Glutamatergic neuron (in vitro differentiated cells): ENCODE data around the gene ARHGEF1. TPM values are rescaled to one million over a fixed set of nuclear protein-coding genes. Genes with fewer than 3 reads are reported as not detected.

Experiments
- DNase-seq: peaks from one replicate; pipeline ENCODE4 v3.0.0; 2022
- H3K27ac Mint-ChIP-seq: one replicate; pipeline ENCODE4 v1.8.0; 2020; ENCODE audit warnings: mild to moderate bottlenecking, mixed read lengths, inconsistent platforms; ENCODE audit not compliant: unreplicated experiment
- H3K27me3 Mint-ChIP-seq: one replicate; pipeline ENCODE4 v1.8.0; 2020; ENCODE audit warnings: mild to moderate bottlenecking, moderate library complexity, mixed read lengths, inconsistent platforms; ENCODE audit not compliant: unreplicated experiment
- H3K36me3 Mint-ChIP-seq: one replicate; pipeline ENCODE4 v1.8.0; 2020; ENCODE audit warnings: mild to moderate bottlenecking, mixed read lengths, inconsistent platforms; ENCODE audit not compliant: unreplicated experiment
- H3K4me1 Mint-ChIP-seq: one replicate; pipeline ENCODE4 v1.8.0; 2020; ENCODE audit warnings: mild to moderate bottlenecking, low read depth, mixed read lengths, inconsistent platforms; ENCODE audit not compliant: unreplicated experiment
- H3K4me3 Mint-ChIP-seq: one replicate; pipeline ENCODE4 v1.8.0; 2020; ENCODE audit warnings: mild to moderate bottlenecking, mixed read lengths, inconsistent platforms; ENCODE audit not compliant: unreplicated experiment
- H3K9me3 Mint-ChIP-seq: one replicate; pipeline ENCODE4 v1.8.0; 2020; ENCODE audit warnings: mild to moderate bottlenecking, moderate library complexity, mixed read lengths, inconsistent platforms; ENCODE audit not compliant: unreplicated experiment
- CTCF ChIP-seq: fragments of 200-600 bp; sonication (generic); IDR thresholded peaks from one replicate; pipeline ENCODE4 v1.5.0; 2021; ENCODE audit not compliant: partially characterized antibody, unreplicated experiment
- total RNA-seq: library from RNA; stranded (reverse); fragmentation: NEBNext Ultra II Directional; extraction: Animal tissue kit (Norgen Biotek cat#: 25700); gene quantifications from one replicate; pipeline ENCODE4 v1.2.1, GENCODE V29; 2021; ENCODE audit not compliant: unreplicated experiment

ARHGEF1 gene
- total RNA-seq, 1 donor from 2014 or later = 78.7 TPM

- no peak overlapping the region for H3K4me3 Mint-ChIP-seq
- peaks cover 4% of the 10 kb centered on the region for H3K9me3 Mint-ChIP-seq
Observed at GRCh38 chr19:41868120-41868988, 14.6 kb upstream of the ARHGEF1 start.

GRCh38 chr19:41868989-41869300, 14.0 kb upstream of the ARHGEF1 start:
- no peaks in the 10 kb centered on the region for H3K36me3 Mint-ChIP-seq
- H3K27ac Mint-ChIP-seq = peak overlapping the region; percentile 38

More at GRCh38 chr19:41868120-41868988, 14.6 kb upstream of the ARHGEF1 start:
- Mint-ChIP-seq H3K27ac (peak overlapping the region; percentile 73), H3K27me3 (peaks cover 10% of the 10 kb centered on the region), H3K36me3 (no peaks in the 10 kb centered on the region), H3K4me1 (peaks cover 14% of the 10 kb centered on the region)
- DNase-seq = no peak
- no peak for TF ChIP-seq CTCF

GRCh38 chr19:41869374-41869955, 13.5 kb upstream of the ARHGEF1 start:
- no peak for DNase-seq
- Mint-ChIP-seq H3K27me3 (peaks cover 4% of the 10 kb centered on the region), H3K9me3 (peaks cover 1% of the 10 kb centered on the region), H3K27ac (no peak overlapping the region), H3K4me1 (peaks cover 9% of the 10 kb centered on the region), H3K4me3 (no peak overlapping the region), H3K36me3 (no peaks in the 10 kb centered on the region)
- no peak for TF ChIP-seq CTCF

More at GRCh38 chr19:41868989-41869300, 14.0 kb upstream of the ARHGEF1 start:
- Mint-ChIP-seq H3K27me3 (peaks cover 9% of the 10 kb centered on the region), H3K4me1 (peaks cover 14% of the 10 kb centered on the region), H3K4me3 (no peak overlapping the region), H3K9me3 (peaks cover 1% of the 10 kb centered on the region)
- no peak for TF ChIP-seq CTCF
- no peak for DNase-seq

- Mint-ChIP-seq H3K4me1 (peaks cover 9% of the 10 kb centered on the region), H3K27ac (no peak overlapping the region), H3K36me3 (no peaks in the 10 kb centered on the region), H3K4me3 (no peak overlapping the region), H3K9me3 (peaks cover 1% of the 10 kb centered on the region), H3K27me3 (peaks cover 2% of the 10 kb centered on the region)
- no peak for DNase-seq
- no peak for TF ChIP-seq CTCF
Observed at GRCh38 chr19:41870401-41870873, 12.5 kb upstream of the ARHGEF1 start.
